Measurements from ENCODE around the gene GRIA1.
"Not testable (repeated sequence)": the region's sequence is repeated elsewhere in the genome, so short reads cannot be mapped to it uniquely, and the experiment has no call there.

Gene GRIA1

GRCh38 chr5:153792305-153792704, 301.8 kb downstream of the GRIA1 start:
- DNase-seq: no peak

DNA sequence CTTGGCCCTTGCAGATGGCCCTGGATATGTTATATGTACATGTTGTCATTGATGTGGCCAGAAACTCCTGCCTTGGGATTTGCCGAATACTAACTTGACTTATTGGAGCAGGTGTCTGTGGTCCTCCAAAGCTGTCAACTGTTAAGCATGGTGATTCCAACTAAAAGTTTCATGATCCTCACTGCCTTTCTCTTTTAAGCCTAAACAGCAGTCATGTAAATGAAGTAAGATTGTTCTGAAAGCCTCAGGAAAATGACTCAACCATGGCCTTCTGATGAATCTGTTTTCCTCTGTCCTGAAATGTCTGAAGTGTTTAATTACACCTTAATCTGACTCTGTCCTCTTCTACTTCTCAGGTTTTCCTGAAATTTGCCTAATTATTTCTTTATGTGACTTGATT, 303.2 kb downstream of the GRIA1 start:
- DNase-seq: no peak

DNA sequence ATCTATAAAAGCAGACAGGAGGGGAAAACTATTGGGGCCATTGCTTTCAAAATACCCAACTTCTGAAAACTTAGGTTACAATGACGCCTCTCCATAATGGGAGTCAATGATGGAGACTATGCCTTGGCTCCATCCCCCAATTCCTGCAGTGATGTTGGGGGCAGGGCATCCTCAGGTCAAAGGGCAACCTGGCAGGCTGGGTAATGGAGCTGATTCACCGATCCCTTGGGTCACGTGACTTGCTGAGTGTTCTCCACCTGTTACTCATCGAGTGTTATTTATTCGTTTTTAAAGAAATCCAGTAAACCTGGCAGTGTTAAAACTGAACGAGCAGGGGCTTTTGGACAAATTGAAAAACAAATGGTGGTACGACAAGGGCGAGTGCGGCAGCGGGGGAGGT, 303.9 kb downstream of the GRIA1 start:
- no peak for DNase-seq

DNA sequence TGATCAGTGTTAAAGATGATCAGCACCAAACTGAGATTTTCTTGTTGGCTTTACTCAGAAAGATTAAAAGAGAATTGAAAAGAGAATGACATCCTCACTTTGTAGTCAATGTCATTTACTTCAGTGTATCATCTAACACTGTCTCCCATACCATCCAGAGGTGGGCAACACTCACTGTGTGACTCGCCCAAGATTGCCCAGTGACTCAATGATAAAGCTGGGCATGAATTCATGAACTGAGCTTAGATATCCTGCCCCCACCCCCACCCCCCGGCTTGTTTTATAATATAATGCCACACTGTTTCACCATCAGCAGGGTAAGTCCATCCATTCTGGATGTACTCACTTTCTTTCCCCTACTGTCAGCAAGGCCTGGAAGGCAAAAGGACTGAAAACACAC, 306.1 kb downstream of the GRIA1 start:
- no peak for DNase-seq

DNA sequence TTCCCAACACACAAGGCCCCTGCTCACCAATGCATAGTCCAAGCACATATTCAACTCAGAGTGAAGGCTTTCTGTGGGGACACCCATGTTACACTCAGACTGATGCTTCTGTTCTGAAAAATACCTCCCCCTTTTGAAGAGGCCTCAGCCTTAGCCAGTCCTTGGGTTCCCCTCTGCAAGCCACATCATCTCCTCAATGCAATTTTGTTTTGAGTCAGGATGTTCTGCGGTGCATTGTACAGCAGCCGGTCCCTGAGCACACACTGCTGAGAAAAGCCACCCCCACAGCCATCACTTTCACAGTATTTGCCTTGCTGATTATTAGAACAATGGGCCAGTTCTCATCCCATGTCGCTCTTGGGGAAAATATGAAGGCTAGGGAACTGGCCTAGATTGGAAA, 307.0 kb downstream of the GRIA1 start:
- DNase-seq: no peak

DNA sequence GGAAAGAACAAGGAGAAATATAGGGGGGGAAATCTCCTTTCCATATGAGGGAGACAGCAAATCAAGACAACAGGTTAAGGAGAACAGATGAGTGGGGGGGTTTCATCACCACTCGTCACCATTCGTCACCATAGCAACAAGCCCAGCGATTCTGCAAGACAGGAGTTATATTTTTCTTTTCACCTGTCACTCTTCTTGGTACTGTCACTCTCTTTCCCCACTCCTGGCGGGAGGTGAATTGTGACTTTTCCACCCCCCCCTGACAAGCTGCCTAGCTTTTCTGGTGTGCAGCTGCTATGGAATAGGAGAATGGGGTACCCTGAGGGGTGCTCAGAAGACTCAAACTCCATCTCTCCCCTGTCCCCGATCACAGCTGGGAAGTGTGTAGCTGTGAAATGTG, 308.4 kb downstream of the GRIA1 start:
- no peak for DNase-seq

DNA sequence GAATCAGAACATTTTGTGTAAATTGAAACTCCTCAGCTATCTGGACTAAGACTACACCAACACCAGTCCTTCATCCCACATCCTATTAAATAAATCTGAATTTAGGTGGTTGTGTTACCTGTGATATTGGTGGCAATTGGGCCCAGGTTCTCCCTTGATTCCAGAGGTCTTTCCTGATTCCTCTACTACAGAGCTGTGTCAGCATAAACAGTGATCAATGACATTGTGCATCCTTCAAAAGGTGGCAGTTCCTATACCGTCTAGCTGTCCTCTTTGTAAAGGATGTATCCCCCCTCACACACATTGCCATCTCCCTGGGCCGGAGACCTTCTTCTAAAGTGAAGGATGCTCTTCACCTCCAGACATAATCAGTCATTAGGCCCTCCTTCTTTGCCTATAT, 309.0 kb downstream of the GRIA1 start:
- DNase-seq: no peak

- DNase-seq: no peak
Observed at GRCh38 chr5:153802050-153802821, 311.8 kb downstream of the GRIA1 start.

DNA sequence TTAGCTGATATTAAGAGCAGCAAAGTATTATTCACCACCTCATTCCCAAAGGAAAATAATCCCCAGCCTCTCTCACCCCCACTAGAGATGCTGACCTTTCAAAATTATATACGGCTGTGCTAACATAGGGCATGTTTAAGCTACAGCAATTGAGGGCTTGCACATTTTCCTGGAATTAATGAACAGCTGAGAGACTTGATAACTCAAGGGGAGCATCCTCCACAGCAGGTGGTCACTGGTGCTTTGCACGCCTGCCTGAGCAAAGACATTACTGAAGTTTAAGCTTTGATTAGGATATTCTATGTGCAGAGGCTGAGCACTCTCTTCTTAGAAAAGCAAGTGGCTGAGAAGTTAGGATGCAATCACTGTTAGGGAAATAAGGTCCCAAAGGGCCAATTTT, 317.3 kb downstream of the GRIA1 start:
- no peak for DNase-seq

DNA sequence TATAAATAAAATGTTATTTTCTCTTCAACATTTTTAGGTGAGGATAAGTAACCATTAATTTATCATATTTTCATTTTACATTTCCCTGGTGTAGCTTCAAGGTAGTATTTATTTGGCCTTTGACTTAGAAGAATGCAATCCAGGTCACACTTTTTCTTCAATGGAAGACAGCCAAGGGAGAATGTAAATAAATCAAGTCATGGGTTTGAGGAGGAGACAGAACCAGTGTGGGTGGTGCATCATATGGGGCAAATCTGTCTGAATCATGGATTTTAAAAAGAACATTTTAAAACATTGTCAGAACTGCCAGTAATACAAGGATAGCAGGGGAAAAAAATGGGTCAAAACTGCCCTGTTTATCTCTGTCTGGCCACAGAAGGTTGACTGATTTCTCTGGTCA, 318.7 kb downstream of the GRIA1 start:
- no peak for DNase-seq

GRCh38 chr5:153813901-153814300, 323.4 kb downstream of the GRIA1 start:
- DNase-seq: no peak

DNA sequence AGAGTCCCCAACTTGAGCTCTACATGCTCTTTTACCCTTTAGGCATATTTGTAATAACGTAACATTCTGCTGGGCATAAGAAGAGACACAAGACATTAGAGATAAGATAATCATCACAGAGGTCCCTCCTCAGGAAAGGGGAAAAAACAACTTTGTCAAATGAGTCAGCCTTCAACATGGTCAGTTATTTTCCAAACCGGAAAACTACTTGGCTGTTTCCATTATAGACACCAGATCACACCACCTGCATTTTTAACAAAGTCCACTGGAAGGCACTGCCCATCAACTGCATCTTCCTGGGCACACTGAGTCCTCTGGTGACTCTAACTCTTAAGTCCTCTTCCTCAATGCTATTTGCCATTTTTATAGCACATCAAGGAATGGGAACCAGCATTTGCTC, 326.4 kb downstream of the GRIA1 start:
- no peak for DNase-seq

GRCh38 chr5:153818626-153819025, 328.2 kb downstream of the GRIA1 start:
- no peak for DNase-seq

DNA sequence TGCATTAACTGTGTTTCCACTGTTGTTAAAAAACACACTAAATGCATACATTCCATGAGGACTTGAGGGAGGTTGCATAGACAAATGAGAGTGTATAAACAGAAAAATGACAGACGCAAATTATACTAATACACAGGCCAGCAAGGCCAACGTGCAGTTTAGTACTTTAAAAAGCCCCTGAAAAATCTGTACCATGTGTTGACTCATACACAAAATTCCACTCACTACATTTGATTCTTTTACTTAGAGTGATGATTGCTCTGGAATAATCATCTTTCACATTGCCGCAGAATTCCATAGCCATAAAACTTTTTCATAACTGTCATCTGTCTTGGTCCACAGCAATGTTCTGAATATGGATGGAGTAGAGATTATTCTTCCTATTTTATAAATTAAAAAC, 332.6 kb downstream of the GRIA1 start:
- no peak for DNase-seq

GRCh38 chr5:153824909-153825308, 334.4 kb downstream of the GRIA1 start:
- no peak for DNase-seq

GRCh38 chr5:153827397-153827796, 336.9 kb downstream of the GRIA1 start:
- no peak for DNase-seq

GRCh38 chr5:153829510-153830065, 339.1 kb downstream of the GRIA1 start:
- DNase-seq: no peak

GRCh38 chr5:153831973-153832372, 341.5 kb downstream of the GRIA1 start:
- DNase-seq: no peak

GRCh38 chr5:153835891-153836515, 345.5 kb downstream of the GRIA1 start:
- no peak for DNase-seq

DNA sequence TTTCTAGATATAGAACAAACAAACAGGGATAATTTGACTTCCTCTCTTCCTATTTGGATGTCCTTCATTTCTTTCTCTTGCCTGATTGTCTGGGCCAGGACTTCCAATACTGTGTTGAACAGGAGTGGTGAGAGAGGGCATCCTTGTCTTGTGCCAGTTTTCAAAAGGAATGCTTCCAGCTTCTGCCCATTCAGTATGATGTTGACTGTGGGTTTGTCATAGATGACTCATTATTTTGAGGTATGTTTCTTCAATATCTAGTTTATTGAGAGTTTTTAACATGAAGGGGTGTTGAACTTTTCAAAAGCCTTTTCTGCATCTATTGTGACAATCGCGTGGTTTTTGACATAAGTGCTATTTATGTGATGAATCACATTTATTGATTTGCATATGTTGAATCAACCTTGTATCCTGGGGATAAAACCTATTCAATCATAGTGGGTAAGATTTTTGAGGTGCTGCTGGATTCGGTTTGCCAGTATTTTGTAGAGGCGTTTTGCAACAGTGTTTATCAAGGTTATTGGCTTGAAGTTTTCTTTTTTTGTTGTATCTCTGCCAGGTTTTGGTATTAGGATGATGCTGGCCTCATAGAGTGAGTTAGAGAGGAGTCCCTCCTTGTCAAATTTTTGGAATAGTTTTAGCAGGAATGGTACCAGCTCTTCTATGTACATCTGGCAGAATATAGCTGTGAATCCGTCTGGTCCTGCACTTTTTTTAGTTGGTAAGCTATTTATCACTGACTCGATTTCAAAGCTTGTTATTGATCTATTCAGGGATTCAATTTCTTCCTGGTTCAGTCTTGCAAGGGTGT, 359.0 kb downstream of the GRIA1 start:
- not testable (repeated sequence) for DNase-seq

- DNase-seq: no peak
Observed at GRCh38 chr5:153860195-153860886, 369.9 kb downstream of the GRIA1 start.

GRCh38 chr5:153862906-153863305, 372.4 kb downstream of the GRIA1 start:
- DNase-seq: not testable (repeated sequence)

Data from stimulated activated CD4-positive, alpha-beta T cell treated with anti-CD3 and anti-CD28 coated beads, Interleukin-2, amount 100 ng/mL, for 24 hours (primary cell).